OCI-LY1 (cell line): ENCODE measurements around the gene LIPA.
"Not testable (repeated sequence)": the region's sequence is repeated elsewhere in the genome, so short reads cannot be mapped to it uniquely, and the experiment has no call there.

ENCODE experiments used
- H2AFZ ChIP-seq: fragments of 200-600 bp; sonication (generic), shearing (Covaris generic); 2 replicates; pipeline ENCODE4 v1.6.0; 2014; ENCODE audit warnings: antibody characterized with exemption, mild to moderate bottlenecking, low read length
- H3F3A ChIP-seq: fragments of 200-600 bp; sonication (generic), shearing (Covaris generic); 2 replicates; pipeline ENCODE4 v1.6.0; 2014; ENCODE audit warnings: mild to moderate bottlenecking, antibody characterized with exemption, low read length, moderate library complexity; ENCODE audit not compliant: insufficient read depth
- H3K27ac ChIP-seq: fragments of 200-600 bp; sonication (generic); 2 replicates; pipeline ENCODE4 v1.5.1; 2014; ENCODE audit warnings: low read length, mixed run types, mild to moderate bottlenecking, low read depth; ENCODE audit not compliant: poor library complexity, severe bottlenecking
- H3K27me3 ChIP-seq: fragments of 200-600 bp; sonication (generic); 2 replicates; pipeline ENCODE4 v1.6.0; 2014; ENCODE audit warnings: antibody characterized with exemption, mild to moderate bottlenecking, low read length, moderate library complexity; ENCODE audit not compliant: insufficient read depth
- H3K36me3 ChIP-seq: fragments of 200-600 bp; sonication (generic); 2 replicates; pipeline ENCODE4 v1.6.1; 2014; ENCODE audit warnings: mild to moderate bottlenecking, antibody characterized with exemption, low read length, moderate library complexity, mixed read lengths; ENCODE audit not compliant: insufficient read depth
- H3K4me1 ChIP-seq: fragments of 200-600 bp; sonication (generic); 2 replicates; pipeline ENCODE4 v1.5.1; 2014; ENCODE audit warnings: mild to moderate bottlenecking, low read length, moderate library complexity; ENCODE audit not compliant: insufficient read depth, severe bottlenecking
- H3K4me2 ChIP-seq: fragments of 200-600 bp; sonication (generic), shearing (Covaris generic); 2 replicates; pipeline ENCODE4 v1.6.1; 2014; ENCODE audit warnings: low read length
- H3K4me3 ChIP-seq: fragments of 200-600 bp; sonication (generic); 2 replicates; pipeline ENCODE4 v1.5.1; 2014; ENCODE audit warnings: low read length, low read depth, mild to moderate bottlenecking, mixed read lengths; ENCODE audit not compliant: poor library complexity, severe bottlenecking
- H3K79me2 ChIP-seq: fragments of 200-600 bp; shearing (Covaris generic); 2 replicates; pipeline ENCODE4 v1.6.1; 2016; ENCODE audit warnings: mixed run types, low read length, mixed read lengths; ENCODE audit not compliant: insufficient read depth
- H3K9ac ChIP-seq: fragments of 200-600 bp; sonication (generic), shearing (Covaris generic); 2 replicates; pipeline ENCODE4 v1.6.1; 2014; ENCODE audit warnings: mild to moderate bottlenecking, low read length, mixed read lengths
- H3K9me2 ChIP-seq: fragments of 200-600 bp; sonication (generic), shearing (Covaris generic); 2 replicates; pipeline ENCODE4 v1.6.1; 2014; ENCODE audit warnings: low read depth, mild to moderate bottlenecking, low read length, mixed read lengths
- H3K9me3 ChIP-seq: fragments of 200-600 bp; shearing (Covaris generic); 2 replicates; pipeline ENCODE4 v1.6.1; 2014; ENCODE audit warnings: low read length, mixed read lengths
- H4K20me1 ChIP-seq: fragments of 200-600 bp; sonication (generic), shearing (Covaris generic); 2 replicates; pipeline ENCODE4 v1.6.0; 2016; ENCODE audit warnings: mild to moderate bottlenecking, low read length; ENCODE audit not compliant: insufficient read depth
- CTCF ChIP-seq: fragments of 200-600 bp; sonication (generic), shearing (Covaris generic); IDR thresholded peaks from 2 replicates; pipeline ENCODE4 v1.5.1; 2017; ENCODE audit warnings: mild to moderate bottlenecking, antibody characterized with exemption, low read length, moderate library complexity, mixed read lengths
- EZH2 ChIP-seq: fragments of 200-600 bp; sonication (generic), shearing (Covaris generic); IDR thresholded peaks from 2 replicates; pipeline ENCODE4 v1.8.0; 2017; ENCODE audit warnings: borderline replicate concordance, mixed run types, mild to moderate bottlenecking, antibody characterized with exemption, low read length, moderate library complexity, mixed read lengths

Gene LIPA

GRCh38 chr10:89255793-89256192 is 4.2 kb upstream of the LIPA start:
- peaks cover 5% of the 10 kb centered on the region for H3K4me1 ChIP-seq
- H3K27ac ChIP-seq: no peak overlapping the region
- H3K36me3 ChIP-seq: no peaks in the 10 kb centered on the region
- H4K20me1 ChIP-seq: no peaks in the 10 kb centered on the region
- no peaks in the 10 kb centered on the region for H3F3A ChIP-seq
- H2AFZ ChIP-seq: no peak overlapping the region
- no peak overlapping the region for H3K4me3 ChIP-seq
- no peak overlapping the region for H3K9ac ChIP-seq
- no peaks in the 10 kb centered on the region for H3K9me3 ChIP-seq
- no peak for TF ChIP-seq CTCF
- TF ChIP-seq EZH2: no peak
- H3K9me2 ChIP-seq: no peaks in the 10 kb centered on the region
- H3K4me2 ChIP-seq: no peak overlapping the region
- no peaks in the 10 kb centered on the region for H3K27me3 ChIP-seq
- no peaks in the 10 kb centered on the region for H3K79me2 ChIP-seq

- not testable (repeated sequence) for H3F3A ChIP-seq, H3K4me3 ChIP-seq, H3K4me1 ChIP-seq, H3K79me2 ChIP-seq, H3K27ac ChIP-seq, H3K27me3 ChIP-seq, H3K4me2 ChIP-seq, H3K36me3 ChIP-seq, H4K20me1 ChIP-seq, H3K9me3 ChIP-seq, H2AFZ ChIP-seq, H3K9me2 ChIP-seq, H3K9ac ChIP-seq
Observed at GRCh38 chr10:89255091-89255579, 3.6 kb upstream of the LIPA start.

- TF ChIP-seq EZH2 (no peak), CTCF (no peak)
- no peak overlapping the region for H3K4me2 ChIP-seq
- H3K27ac ChIP-seq: no peak overlapping the region
- H3K9me3 ChIP-seq: no peaks in the 10 kb centered on the region
- H3K9me2 ChIP-seq: no peaks in the 10 kb centered on the region
- no peak overlapping the region for H2AFZ ChIP-seq
- H3K9ac ChIP-seq: no peak overlapping the region
- H4K20me1 ChIP-seq: no peaks in the 10 kb centered on the region
- H3K27me3 ChIP-seq: no peaks in the 10 kb centered on the region
- H3K4me3 ChIP-seq: no peak overlapping the region
- no peaks in the 10 kb centered on the region for H3F3A ChIP-seq
- H3K36me3 ChIP-seq: no peaks in the 10 kb centered on the region
- no peaks in the 10 kb centered on the region for H3K79me2 ChIP-seq
- peaks cover 10% of the 10 kb centered on the region for H3K4me1 ChIP-seq
Observed at GRCh38 chr10:89252225-89252585, 630 bp upstream of the LIPA start.

- no peaks in the 10 kb centered on the region for H3K9me3 ChIP-seq
- peak overlapping the region; percentile 80 for H3K9ac ChIP-seq
- H3K9me2 ChIP-seq: no peaks in the 10 kb centered on the region
- peaks cover 13% of the 10 kb centered on the region for H3K4me1 ChIP-seq
- TF ChIP-seq EZH2 (no peak), CTCF (no peak)
- peak overlapping the region; percentile 94 for H3K4me2 ChIP-seq
- H2AFZ ChIP-seq: no peak overlapping the region
- H3K27me3 ChIP-seq: no peaks in the 10 kb centered on the region
- H3K27ac ChIP-seq: no peak overlapping the region
- no peaks in the 10 kb centered on the region for H3K79me2 ChIP-seq
- no peaks in the 10 kb centered on the region for H3F3A ChIP-seq
- no peaks in the 10 kb centered on the region for H4K20me1 ChIP-seq
- H3K4me3 ChIP-seq: peak overlapping the region; percentile 91
- H3K36me3 ChIP-seq: no peaks in the 10 kb centered on the region
Observed at GRCh38 chr10:89250865-89251408, 638 bp downstream of the LIPA start.
